ENCODE measurements around the gene NT5C2.

NT5C2 gene

DNA sequence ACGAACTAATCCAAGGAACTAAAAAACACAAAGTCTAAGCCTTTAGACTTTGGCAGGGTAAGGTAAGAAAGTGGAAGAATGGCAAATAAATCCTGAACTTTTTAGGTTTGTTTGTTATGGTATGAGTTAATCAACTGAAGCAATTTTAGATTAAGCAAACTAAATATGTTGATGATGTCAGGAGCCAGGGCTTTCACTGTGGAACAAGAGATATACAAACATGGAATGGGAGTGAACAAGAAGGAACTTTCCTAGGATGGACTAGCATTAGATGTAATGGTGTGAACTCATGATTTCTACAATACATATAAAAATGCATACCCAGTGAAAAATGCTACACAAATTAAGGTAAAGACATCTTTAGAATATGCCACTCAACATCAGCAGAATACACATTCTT is 35.8 kb downstream of the NT5C2 start:
- no peak overlapping the region for H3K27ac ChIP-seq (ENCODE audit: low read length)
- no peak overlapping the region for H3K4me3 ChIP-seq (ENCODE audit: low read length)
- no peak overlapping the region for H2AFZ ChIP-seq (ENCODE audit: low read length)
- H4K20me1 ChIP-seq (ENCODE audit: insufficient read depth, low read length) = no peaks in the 10 kb centered on the region
- peaks cover 3% of the 10 kb centered on the region; the same call in 1 of the 2 replicates for H3K79me2 ChIP-seq (ENCODE audit: low read length)
- no peak for DNase-seq
- H3K4me2 ChIP-seq (ENCODE audit: low read depth, low read length) = no peak overlapping the region
- no peaks in the 10 kb centered on the region for H3K36me3 ChIP-seq (replicated peaks; ENCODE audit: insufficient read depth, low read length)
- H3K9ac ChIP-seq (ENCODE audit: low read length) = no peak overlapping the region
- TF ChIP-seq, protein P1, sequence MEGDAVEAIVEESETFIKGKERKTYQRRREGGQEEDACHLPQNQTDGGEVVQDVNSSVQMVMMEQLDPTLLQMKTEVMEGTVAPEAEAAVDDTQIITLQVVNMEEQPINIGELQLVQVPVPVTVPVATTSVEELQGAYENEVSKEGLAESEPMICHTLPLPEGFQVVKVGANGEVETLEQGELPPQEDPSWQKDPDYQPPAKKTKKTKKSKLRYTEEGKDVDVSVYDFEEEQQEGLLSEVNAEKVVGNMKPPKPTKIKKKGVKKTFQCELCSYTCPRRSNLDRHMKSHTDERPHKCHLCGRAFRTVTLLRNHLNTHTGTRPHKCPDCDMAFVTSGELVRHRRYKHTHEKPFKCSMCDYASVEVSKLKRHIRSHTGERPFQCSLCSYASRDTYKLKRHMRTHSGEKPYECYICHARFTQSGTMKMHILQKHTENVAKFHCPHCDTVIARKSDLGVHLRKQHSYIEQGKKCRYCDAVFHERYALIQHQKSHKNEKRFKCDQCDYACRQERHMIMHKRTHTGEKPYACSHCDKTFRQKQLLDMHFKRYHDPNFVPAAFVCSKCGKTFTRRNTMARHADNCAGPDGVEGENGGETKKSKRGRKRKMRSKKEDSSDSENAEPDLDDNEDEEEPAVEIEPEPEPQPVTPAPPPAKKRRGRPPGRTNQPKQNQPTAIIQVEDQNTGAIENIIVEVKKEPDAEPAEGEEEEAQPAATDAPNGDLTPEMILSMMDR (IDR thresholded peaks at IDR 0.05; ENCODE audit: low read length) = no peak
- no peak for TF ChIP-seq EZH2 (optimal IDR thresholded peaks at IDR 0.05; ENCODE audit: low read depth, low read length)
- TF ChIP-seq EZH2phosphoT487 (IDR thresholded peaks at IDR 0.05; ENCODE audit: low read length) = no peak
- no peaks in the 10 kb centered on the region for H3F3A ChIP-seq (ENCODE audit: insufficient read depth, low read length)
- no peaks in the 10 kb centered on the region for H3K9me3 ChIP-seq (replicated peaks; ENCODE audit: insufficient read depth, low read length)
- no peaks in the 10 kb centered on the region for H3K27me3 ChIP-seq (replicated peaks; ENCODE audit: insufficient read depth, low read length)
- H3K4me1 ChIP-seq (ENCODE audit: low read length) = no peaks in the 10 kb centered on the region
- no peaks in the 10 kb centered on the region for H3K9me2 ChIP-seq (replicated peaks; ENCODE audit: insufficient read depth, low read length)

DNA sequence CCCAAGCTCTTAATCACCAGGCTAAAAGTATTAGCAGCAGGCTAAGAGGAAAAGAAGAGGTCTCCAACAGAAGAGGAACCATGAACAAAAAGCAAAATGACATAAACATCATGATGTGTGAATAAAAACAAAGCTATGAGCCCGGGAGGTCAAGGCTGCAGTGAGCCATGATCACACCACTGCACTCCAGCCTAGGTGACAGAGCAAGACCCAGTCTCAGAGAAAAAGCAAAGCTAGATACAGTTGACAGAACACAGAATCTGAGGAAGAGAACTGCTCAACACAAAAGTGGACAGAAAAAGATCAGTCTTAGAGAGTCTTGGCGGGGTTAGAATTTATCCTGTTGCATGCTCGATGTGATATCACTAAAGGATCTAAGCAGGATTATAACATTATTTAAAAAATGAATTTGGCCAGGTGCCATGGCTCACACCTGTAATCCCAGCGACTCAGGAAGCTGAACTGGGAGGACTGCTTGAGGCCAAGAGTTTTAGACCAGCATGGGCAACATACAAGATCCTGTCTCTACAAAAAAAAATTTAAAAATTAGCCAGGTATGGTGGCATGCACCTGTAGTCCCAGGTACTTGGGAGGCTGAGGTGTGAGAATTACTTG is 37.5 kb downstream of the NT5C2 start:
- Histone ChIP-seq H3K79me2 (ENCODE audit: low read length) (peaks cover 3% of the 10 kb centered on the region; the same call in 1 of the 2 replicates), H3K4me1 (ENCODE audit: low read length) (no peaks in the 10 kb centered on the region), H3K4me3 (ENCODE audit: low read length) (no peak overlapping the region), H4K20me1 (ENCODE audit: insufficient read depth, low read length) (no peaks in the 10 kb centered on the region), H3K9me3 (replicated peaks; ENCODE audit: insufficient read depth, low read length) (no peaks in the 10 kb centered on the region), H3K9ac (ENCODE audit: low read length) (no peak overlapping the region), H3K27me3 (replicated peaks; ENCODE audit: insufficient read depth, low read length) (no peaks in the 10 kb centered on the region), H3K27ac (ENCODE audit: low read length) (no peak overlapping the region), H3K9me2 (replicated peaks; ENCODE audit: insufficient read depth, low read length) (no peaks in the 10 kb centered on the region), H3K4me2 (ENCODE audit: low read depth, low read length) (no peak overlapping the region), H2AFZ (ENCODE audit: low read length) (no peak overlapping the region), H3K36me3 (replicated peaks; ENCODE audit: insufficient read depth, low read length) (no peaks in the 10 kb centered on the region), H3F3A (ENCODE audit: insufficient read depth, low read length) (no peaks in the 10 kb centered on the region)
- DNase-seq = no peak
- TF ChIP-seq EZH2phosphoT487 (IDR thresholded peaks at IDR 0.05; ENCODE audit: low read length) = no peak
- TF ChIP-seq, protein P1 (IDR thresholded peaks at IDR 0.05; ENCODE audit: low read length) = no peak
- no peak for TF ChIP-seq EZH2 (optimal IDR thresholded peaks at IDR 0.05; ENCODE audit: low read depth, low read length)

DNA sequence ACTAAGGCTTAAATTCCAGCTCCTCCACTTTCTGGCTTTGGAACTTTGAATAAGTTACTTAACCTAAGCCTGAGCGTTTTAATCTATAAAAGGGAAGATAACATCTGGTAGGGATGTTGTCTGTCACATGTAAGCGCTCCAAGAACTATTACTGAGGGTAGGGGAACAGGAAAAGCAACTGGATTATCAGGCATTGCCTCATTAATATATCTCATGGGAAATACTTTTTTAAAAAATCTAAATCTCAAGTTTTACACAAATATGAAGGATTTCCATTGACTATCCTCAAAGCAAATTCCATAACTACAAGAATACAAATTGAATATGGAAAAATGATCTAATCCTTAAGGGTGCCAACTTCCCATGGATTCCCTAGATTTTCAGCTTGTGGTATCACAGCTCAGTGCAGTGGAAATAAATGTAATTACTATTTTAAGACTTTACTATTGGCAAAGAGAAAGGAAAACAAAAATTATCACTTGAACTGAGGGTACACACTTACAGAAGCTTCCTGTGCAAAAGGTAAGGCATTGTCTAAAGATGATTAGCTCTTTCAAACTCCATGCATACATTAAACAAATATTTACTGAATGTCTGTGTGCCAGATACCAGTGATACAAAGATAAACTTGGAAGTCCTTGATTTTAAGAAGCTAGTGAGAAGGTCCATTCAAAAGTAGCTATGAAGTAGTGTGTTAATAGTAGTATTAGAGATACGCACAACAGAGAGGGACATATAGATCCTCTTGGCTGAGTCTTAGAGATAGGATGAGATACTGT is 38.4 kb downstream of the NT5C2 start:
- no peaks in the 10 kb centered on the region for H3K36me3 ChIP-seq (replicated peaks; ENCODE audit: insufficient read depth, low read length)
- no peak for DNase-seq
- H3K4me2 ChIP-seq (ENCODE audit: low read depth, low read length) = no peak overlapping the region
- no peak for TF ChIP-seq EZH2 (optimal IDR thresholded peaks at IDR 0.05; ENCODE audit: low read depth, low read length)
- TF ChIP-seq EZH2phosphoT487 (IDR thresholded peaks at IDR 0.05; ENCODE audit: low read length) = no peak
- TF ChIP-seq, protein P1 (IDR thresholded peaks at IDR 0.05; ENCODE audit: low read length) = no peak
- no peaks in the 10 kb centered on the region for H3K9me3 ChIP-seq (replicated peaks; ENCODE audit: insufficient read depth, low read length)
- H3F3A ChIP-seq (ENCODE audit: insufficient read depth, low read length) = no peaks in the 10 kb centered on the region
- H3K4me1 ChIP-seq (ENCODE audit: low read length) = no peaks in the 10 kb centered on the region
- no peak overlapping the region for H2AFZ ChIP-seq (ENCODE audit: low read length)
- no peaks in the 10 kb centered on the region for H3K27me3 ChIP-seq (replicated peaks; ENCODE audit: insufficient read depth, low read length)
- no peak overlapping the region for H3K27ac ChIP-seq (ENCODE audit: low read length)
- no peak overlapping the region for H3K4me3 ChIP-seq (ENCODE audit: low read length)
- no peaks in the 10 kb centered on the region for H4K20me1 ChIP-seq (ENCODE audit: insufficient read depth, low read length)
- peaks cover 2% of the 10 kb centered on the region; the same call in 1 of the 2 replicates for H3K79me2 ChIP-seq (ENCODE audit: low read length)
- no peaks in the 10 kb centered on the region for H3K9me2 ChIP-seq (replicated peaks; ENCODE audit: insufficient read depth, low read length)
- H3K9ac ChIP-seq (ENCODE audit: low read length) = no peak overlapping the region
